Activated CD4-positive, alpha-beta T cell treated with anti-CD3 and anti-CD28 coated beads for 48 hours (primary cell): Measurements from ENCODE around the gene PDXK.
"Not testable (repeated sequence)": the region's sequence is repeated elsewhere in the genome, so short reads cannot be mapped to it uniquely, and the experiment has no call there.

Source experiments
- DNase-seq: peaks from one replicate; pipeline ENCODE4 v3.0.0-alpha.2; 2020

Gene PDXK

DNA sequence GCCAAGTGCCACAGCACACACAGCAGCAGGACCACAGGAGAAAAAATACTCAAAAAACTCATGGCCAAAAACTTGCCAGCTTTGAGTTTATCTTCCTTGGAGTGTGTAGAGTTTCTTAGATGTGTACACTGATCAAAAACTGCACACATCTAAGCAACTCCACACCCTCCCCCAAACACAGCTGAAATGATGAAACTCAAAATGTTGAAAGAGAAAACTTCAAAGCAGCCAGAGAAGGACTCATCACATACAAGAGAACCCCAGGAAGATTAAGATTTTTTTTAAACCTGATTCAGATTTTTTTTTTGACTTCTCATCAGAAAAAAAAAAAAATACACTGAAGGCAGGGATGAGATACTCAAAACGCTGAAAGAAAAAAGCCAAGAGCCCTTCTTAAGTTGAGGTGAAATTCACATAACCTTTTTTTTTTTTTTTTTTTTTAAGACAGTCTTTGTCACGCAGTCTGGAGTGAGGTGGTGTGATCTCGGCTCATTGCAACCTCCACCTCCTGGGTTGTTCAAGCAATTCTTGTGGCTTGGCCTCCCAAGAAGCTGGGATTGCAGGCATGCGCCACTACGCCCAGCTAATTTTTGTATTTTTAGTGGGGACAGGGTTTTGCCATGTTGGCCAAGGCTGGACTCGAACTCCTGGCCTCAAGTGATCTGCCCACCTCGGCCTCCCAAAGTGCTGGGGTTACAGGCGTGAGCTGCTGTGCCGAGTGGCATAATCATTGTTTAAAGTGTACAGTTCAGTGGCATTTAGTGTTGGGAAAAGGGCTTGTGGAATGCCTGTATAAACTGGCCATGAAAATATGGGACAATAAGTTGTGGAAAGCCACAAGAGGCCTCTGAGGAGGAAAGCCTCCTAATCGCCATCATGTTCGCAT lies 20.9 kb upstream of the PDXK start:
- no peak for DNase-seq

DNA sequence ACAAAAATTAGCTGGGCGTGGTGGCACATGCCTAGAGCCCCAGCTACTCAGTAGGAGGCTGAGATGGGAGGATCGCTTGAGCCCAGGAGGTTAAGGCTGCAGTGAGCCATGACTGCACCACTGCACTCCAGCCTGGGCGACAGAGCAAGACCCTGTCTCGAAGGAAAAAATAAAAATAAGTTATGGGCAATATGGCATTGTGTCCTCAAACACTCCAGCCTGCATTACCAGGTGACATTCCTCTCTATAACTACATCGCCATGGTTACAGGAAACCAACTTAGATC lies 19.5 kb upstream of the PDXK start:
- not testable (repeated sequence) for DNase-seq

DNA sequence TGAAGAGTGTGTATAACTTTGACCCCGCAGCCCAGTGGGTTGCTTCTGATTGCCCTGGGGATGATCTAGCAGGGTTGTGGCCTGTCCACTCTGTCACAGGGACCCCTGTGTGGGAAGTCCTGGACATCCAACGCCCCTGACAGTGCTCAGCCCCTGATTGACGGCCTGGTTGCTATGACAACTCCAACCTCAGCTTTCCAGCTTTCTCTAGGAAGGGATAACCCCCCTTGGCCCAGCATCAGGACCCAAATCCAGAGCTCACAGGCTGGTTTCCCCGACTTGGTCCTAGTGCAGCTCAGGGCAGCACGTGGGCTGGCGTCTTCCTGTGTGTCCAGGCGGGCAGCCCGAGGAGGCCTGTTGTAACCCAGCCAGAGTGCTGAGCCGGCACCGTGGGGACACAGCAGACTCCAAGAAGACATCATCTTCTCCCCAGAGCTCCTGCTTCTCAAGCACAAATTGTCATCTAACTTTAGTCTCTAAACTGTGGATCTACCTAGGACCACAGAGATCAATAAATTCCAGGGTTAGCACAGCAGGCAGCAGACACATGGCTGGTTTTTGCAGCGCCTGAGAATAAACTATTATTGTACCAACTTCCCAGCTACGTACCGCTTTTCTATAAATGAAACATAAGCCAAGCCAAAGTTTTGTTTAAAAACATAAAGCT lies 18.9 kb upstream of the PDXK start:
- no peak for DNase-seq

DNA sequence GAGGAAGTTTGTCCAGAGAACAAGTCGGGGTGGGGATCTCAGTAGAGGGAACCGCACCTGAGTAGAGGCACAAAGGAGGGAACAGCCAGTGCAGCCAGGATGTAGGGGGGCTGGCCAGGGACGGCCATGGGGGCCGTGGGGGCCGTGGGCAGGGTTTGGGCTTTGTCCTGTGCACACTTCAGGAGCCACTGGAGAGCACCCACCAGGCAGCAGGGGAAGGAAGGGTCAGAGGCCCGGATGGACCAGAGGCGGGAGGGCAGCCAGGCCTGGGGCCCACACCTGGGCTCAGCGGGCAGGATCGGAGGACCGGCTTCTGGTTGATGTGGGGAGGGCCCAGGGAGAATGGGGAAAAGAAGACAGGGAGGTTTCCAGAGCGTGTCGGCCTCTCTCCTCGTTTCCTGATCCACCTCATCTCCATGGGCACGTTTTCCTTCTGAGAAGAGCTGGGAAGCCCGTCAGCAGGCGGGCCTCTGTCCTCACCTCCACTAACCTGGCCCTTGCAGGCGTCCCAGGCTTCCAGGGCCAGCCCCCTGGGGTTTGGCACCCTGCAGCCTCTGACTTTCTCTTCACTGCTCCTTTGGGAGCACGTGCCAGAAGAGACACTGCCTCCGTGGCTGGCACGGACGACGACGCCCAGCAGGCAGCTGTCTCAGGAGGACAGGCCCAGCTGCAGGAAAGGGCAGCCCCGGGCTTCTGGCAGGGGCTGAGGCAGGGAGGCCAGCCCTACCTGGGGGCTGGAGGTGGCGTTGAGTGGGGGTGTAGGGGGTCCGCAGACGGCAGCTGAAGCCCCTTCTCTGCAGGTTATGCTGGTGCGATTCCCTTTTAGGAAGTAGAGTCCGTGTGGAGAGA lies 16.8 kb upstream of the PDXK start:
- no peak for DNase-seq

DNA sequence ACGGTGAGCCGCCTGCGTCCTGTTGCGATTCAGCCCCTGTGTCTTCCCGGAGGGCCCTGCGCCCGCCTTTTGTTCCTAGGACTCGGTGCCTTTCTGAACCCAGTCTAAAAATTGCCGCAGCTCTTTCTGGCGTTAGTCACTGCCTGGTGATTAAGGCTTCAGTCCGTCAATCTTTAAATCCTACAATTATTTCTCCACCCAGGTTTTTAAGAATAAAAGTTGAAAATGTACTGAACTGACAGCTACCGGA lies 16.2 kb upstream of the PDXK start:
- DNase-seq, result no peak

DNA sequence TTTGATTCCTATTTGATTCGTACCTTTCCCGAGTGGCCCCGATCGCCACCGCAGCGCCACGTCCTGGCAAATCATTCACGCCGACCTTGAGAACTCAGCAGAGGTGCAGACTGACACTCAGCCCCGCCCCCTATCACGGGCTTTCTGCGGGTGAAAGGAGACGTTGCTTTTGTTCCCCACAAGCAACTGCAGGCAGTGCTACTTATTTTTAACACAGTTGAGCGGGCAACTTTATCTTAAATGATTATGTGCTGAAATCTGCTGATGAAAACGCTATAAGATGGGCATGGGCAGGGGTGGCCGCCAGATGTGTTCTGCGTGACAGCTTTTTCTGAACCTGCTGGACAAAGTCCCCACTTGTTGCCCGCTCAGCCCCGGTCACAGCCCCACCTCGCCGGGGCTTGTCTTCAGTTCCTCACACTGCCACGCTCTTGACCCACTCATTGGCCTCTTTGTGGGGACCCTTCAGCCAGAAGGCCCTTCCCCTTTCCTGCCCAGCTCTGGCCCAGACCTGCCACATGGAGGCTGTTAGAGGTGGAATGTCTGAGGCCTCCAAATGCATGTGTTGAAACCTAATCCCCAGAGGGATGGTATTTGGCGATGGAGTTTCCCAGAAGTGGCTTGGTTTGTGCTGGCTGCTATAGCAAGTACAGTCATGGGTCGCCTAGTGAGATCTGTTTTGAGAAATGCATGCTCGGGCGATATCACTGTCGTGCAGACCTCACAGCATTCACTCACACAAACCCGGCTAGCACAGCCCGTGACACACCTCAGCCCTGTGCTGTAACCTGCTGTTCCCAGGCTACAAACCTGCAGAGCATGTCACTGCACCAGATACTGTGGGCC lies 15.7 kb upstream of the PDXK start:
- DNase-seq, result peak; percentile 47

DNA sequence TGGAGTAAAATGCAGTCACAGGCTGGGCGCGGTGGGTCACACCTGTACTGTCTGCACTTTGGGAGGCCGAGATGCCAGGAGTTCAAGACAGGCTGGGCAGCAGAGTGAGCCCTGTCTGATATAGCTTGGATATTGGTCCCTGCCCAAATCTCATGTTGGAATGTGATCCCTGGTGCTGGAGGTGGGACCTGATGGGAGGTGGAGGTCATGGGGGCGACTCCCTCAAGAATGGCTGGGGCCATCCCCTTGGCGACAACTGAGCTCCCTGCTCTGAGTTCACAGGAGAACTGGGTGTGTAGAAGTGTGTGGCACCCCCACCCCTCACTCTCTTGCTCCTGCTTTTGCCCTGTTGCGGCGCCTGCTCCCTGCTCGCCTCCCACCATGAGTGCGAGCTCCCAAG lies 11.5 kb upstream of the PDXK start:
- DNase-seq, result no peak

DNA sequence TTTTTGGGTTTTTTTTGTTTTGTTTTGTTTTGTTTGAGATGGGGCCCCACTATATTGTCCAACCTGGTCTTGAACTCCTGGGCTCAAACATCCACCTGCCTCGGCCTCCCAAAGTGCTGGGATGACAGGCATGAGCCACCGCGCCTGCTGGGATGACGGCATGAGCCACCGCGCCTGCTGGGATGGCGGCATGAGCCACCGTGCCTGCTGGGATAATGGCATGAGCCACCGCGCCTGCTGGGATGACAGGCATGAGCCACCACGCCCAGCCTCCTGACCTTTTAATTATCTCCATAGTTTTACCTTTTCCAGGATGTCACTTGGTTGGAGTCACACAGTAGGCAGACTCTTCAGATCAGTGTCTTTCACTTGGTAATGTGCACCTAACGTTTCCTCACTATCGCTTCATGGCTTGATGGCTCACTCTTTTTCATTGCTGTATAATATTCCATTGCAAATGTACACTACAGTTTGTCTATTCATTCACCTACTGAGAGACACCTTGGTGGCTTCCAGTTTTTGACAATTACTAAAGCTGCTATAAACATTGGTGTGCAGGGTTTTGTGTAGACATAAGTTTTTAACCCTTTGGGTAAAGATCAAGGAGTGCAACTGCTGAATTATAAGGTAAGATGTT lies 10.1 kb upstream of the PDXK start:
- DNase-seq, result no peak

DNA sequence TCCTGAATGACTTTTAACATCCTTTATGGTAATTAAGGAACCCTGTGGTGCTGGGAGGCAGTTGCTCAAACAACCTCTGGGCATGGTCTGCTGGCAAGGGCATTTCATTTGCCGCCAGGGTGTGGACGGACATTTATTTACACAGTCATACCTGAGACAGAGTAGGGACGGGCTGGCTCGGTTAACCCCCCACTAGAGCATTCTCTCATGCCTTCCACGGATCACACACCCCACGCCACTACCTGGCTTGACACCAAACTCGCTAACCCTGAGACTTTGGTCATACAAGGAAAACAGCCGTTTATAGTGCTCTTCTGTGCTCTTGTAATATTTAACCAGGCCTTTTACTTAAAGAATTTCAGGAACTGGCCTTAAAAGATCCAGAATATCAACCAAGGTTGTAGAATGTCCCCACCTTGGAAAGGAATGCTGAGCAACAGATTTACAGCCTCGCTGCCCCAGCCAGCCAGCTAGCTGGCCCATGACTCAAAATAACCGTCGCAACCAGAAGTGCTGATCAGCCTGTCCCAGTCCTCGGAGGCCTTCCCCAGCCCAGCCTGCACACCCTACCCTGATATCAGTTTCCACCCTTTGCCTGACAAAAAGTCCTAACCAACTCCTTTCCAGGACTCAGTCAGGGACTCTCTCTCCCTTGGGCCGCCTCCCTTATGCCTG lies 6.5 kb upstream of the PDXK start:
- DNase-seq, result no peak

DNA sequence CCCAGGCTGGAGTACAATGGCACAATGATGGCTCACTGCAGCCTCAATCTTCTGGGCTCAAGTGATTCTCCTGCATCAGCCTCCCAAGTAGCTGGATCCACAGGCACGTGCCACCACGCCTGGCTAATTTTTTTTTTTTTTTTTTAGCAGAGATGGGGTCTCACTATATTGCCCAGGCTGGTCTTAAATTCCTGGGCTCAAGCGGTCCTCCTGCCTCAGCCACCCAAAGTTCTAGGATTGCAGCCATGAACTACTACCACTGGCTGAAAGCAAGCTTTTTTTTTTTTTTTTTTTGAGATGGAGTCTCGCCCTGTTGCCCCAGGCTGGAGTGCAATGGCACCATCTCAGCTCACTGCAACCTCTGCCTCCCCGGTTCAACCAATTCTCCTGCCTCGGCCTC lies 5.8 kb upstream of the PDXK start:
- not testable (repeated sequence) for DNase-seq

DNA sequence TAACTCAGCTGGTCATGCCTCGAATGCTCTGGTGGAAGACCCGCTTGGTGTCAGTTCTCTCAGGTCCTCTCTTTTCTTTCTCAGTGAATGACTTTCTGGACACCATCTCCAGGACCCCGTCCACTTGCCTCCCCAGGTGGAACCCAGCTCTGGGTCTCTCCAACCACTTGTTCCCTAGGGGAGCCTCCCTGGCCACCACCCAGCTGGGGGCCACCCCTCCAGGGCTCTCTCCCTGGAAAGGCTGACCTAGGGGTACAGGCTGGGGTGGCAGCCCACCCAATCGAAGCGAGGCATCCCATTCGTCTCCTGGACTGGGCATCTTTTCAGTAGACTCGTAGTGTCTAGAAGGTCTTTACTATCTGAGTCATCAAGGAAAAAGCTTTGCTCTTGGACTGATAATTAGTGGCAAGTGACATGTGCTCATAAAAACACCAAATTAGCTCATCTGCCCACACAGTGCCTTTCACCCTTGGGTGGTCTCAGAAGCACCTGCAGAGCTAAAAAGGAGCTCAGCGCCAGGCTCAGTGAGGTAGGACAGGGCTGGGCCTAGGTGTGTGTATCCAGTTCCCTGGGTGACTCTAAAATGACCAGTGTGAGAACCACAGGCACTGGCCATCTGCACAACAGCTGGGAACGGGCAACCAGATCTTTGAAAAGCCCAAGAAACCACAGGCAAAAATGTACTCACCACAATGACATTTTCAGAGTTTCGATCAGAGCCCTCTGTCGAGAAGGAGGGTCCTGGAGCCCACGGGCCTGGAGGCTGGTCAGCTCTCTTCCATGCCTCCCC lies 2.4 kb upstream of the PDXK start:
- no peak for DNase-seq

DNA sequence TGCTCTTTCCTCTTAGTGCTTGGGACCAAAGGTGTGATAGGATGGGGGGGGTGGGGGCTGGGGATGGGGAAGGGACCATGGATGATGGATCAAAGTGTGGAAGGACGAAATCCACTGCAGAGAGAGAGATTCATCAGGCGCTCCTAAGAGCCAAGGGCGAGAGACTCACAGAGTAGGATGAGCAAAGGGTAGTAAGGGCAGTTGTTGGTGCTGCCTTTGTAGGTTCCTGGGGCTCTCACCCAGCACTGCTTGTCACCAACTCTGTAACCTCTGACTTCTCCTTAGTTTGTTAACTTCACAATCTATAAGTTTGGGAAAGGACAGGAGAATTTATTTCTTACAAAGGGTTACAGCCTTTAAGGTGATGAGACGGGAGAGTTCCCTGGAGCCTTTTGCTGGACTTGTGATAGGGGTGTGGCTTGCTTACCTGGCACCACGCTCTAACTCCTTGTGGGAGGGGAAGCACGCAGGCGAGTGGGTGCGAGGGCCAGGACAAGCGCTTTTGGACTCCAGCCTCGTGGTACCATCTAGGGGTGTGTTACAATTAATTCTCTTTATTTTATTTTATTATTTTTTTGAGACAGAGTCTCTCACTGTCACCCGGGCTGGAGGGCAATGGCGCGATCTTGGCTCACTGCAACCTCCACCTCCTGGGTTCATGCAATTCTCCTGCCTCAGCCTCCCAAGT lies 1.6 kb upstream of the PDXK start:
- DNase-seq, result no peak

DNA sequence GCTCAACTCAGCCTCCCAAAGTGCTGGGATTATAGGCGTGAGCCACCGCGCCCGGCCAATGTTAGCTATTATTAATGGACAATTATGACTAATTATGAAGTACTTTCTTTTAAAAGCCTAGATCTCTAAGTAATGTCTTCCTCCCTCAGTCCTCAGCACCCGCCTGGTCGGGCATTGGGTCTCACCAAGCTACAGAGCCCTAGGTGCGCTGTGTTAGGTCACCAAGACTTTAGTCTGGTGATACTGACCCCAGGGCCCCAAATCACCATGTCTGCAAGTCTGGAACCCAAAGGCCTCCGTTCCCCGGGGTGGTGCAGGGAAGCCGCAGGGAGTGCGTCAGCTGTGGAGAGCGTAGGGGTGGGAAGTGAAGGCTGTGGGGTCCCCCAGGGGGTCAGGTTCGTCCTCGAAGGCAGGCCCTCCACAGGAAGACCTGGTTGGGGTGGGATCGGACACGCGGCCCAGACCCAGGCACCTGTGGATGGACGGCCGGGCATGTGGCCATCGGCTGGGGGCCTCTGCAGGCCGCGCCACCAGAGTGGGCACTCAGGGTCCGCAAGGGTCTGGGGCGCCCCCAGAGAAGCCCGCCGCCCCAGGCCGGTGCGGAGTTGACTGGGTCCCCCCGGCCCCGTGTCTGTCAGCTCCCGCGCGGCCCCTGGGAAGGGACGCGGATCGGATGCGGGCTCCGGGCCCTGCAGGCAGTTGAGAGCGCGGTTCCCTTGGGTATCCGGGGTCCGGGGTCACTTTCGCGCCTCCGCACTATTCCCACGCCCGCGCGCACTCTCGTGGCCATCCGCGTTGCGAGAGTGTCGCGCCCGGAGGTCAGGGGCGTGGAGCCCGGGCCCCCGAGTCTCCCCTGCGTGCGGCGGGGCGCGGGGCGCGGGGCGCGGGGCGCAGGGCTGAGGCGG lies 710 bp upstream of the PDXK start:
- no peak for DNase-seq

DNA sequence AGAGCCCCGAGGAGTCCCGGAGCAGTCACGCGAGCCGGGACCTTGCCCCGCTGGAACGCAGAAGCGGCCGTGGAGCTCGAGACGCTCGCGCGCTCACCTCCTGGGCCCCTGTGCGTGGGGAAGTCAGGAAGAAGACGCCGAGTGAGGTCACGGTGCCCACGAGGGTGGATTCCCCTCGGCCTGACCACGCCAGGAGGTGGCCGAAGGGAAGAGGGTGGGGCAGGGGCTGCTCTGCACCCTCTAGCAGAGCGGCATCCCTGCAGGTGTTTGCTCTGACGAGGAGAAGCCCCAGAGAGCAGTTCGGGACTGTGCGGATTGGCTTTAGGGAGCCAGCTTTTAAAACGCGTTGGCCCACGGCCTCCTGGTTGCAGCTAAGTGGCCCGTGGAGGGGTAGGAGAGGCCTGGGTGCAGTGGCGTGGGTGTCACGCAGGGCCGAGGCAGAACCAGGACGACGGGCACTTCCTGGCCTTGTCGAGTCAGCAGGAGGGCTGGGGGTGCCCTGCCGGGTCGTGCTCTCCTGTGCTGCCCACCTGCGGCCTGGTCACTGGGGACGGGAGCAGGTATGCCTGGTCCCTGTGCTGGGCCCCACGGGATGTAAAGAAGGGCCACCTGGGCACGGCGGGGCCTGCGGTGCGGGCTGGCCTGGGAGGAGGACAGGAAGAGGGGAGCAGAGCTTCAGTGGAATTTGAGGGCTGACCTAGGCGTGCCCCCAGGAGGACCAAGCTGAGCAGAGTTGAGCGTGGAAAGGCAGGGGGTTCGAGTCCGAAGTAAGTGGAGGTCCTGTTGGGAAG lies 1.0 kb downstream of the PDXK start:
- DNase-seq, result no peak

DNA sequence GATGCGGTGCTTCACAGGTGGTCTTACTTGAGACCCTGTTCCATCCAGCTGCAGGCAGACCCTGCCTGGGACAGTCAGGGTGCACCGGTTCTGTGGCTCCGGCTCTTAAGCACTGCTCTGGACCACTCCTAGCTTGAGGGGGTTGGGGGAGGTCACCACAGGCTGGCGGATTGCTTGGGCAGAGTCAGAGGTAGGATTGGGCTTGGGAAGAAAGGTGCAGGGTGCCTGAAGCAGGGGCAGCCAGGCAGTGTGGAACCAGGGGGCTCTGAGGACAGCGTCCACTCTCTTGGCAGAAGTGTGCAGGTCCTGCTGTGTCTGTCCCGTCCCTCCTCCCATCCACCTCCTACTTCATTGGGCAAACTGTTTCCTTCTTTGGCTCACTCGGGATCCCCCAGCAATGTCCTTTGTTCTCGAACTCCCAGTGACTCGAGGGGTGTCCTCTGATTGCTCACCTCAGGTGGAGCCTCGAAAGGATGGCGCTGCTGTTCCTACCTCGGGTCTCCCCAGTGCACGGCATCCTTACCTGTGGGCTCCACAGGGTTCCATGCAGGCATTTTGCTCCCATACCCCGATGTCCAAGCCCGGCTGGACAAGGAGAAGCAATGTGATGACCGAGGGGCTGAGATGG lies 1.7 kb downstream of the PDXK start:
- DNase-seq, result no peak

DNA sequence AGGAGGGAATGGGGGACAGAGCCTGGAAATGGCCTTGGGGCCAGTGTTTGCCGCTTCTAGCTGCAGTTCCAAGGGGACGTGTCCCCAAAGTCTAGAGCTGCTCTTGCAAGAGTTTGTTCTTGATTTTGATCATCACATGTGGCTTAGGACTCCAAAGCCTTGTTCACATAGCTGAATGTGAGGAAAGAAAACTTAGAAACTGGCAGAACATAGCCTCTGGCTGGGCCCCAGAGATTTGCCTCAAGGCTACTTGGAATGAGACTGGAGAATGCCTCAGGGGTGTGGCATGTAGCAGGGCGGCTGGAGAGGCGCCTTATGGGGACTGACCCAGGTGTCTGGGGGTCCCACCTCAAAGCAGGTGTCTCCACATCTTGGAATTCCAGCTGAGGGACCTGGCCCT lies 2.3 kb downstream of the PDXK start:
- DNase-seq, result no peak

DNA sequence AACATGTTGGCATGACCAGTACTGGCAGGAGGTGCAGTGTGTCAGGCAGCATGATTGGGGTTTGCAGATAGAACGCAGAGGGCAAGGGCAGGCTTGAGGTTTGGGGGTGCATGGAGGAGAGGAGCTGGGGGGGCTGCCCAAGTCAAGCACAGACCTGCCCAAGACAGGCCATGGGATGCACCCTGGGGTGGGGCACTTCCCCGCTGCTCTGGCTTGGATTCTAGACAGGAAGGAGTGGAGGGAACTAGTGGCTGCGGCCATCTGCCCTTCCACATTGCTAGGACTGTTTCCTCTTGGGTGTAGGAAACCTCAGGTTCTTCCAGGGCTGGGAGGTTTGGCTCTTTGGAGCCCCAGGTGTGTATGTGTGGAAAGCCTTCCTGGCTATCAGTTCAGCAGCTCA lies 3.0 kb downstream of the PDXK start:
- DNase-seq, result no peak

DNA sequence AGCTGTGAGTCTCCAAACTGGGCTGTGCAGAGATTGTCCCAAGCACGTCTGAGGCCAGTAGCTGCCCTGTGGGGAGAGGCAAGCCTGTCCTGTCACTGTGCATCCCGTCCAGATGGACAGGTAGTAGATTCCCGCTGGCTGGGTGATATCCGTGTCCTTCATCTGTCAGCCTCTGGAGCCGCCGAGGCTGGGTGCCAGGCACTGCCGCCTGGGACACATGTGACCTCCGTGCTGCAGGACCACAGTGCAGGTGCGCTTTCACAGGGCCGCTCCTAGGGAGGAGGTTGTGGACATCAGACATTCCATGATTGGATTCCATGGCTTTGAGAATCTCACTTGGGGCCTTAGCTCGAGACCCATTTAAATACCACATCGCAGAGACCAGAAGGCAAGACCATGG lies 4.7 kb downstream of the PDXK start:
- DNase-seq, result no peak
